H1 (cell line): ENCODE results near the gene NCKAP1.

Experiments
- ATF3 ChIP-seq: IDR thresholded peaks from 2 replicates; pipeline ENCODE4 v1.6.1; 2011; ENCODE audit warnings: low read depth, mild to moderate bottlenecking, low read length; ENCODE audit not compliant: insufficient read depth
- BRCA1 ChIP-seq: IDR thresholded peaks from 2 replicates; pipeline ENCODE4 v1.6.1; 2012; ENCODE audit warnings: low read depth, low read length, improper control_type of control experiment
- CTCF ChIP-seq, 3 experiments: IDR thresholded peaks; 1 replicate in 2 of 3; 2 replicates in 1 of 3; pipeline versions ENCODE4 v1.5.1 to v1.6.1; 2011; ENCODE audit warnings: low read length in 3 of 3, mild to moderate bottlenecking in 3 of 3, inconsistent platforms in 2 of 3, low read depth in 1 of 3, moderate library complexity in 1 of 3; ENCODE audit not compliant: insufficient read depth in 1 of 3; ENCODE audit errors: control extremely low read depth in 1 of 3
- JUN ChIP-seq: IDR thresholded peaks from 2 replicates; pipeline ENCODE4 v1.6.1; 2011; ENCODE audit warnings: low read depth, mild to moderate bottlenecking, improper control_type of control experiment, low read length
- KDM1A ChIP-seq: fragments of 200-600, 300-600 bp; sonication (generic); IDR thresholded peaks from 2 replicates; pipeline ENCODE4 v1.7.1; 2016; ENCODE audit warnings: mild to moderate bottlenecking, low read length, borderline replicate concordance
- MAFK ChIP-seq: IDR thresholded peaks from 2 replicates; pipeline ENCODE4 v1.6.1; 2012; ENCODE audit warnings: low read depth, mild to moderate bottlenecking, improper control_type of control experiment, low read length
- POLR2AphosphoS5 ChIP-seq: IDR thresholded peaks from 2 replicates; pipeline ENCODE4 v1.6.1; 2011; ENCODE audit warnings: low read depth, low read length
- SIN3A ChIP-seq, 2 experiments: IDR thresholded peaks in 1 of 2; conservative IDR thresholded peaks in 1 of 2; 2 replicates each; pipeline ENCODE4 v1.6.1; 2011 to 2012; ENCODE audit warnings: low read length in 2 of 2, improper control_type of control experiment in 1 of 2, low read depth in 1 of 2, mild to moderate bottlenecking in 1 of 2
- SP2 ChIP-seq: IDR thresholded peaks from 2 replicates; pipeline ENCODE4 v1.6.1; 2012; ENCODE audit warnings: mild to moderate bottlenecking, low read length, inconsistent platforms
- TF ChIP-seq, protein P1 (sequence below): IDR thresholded peaks from 2 replicates; pipeline ENCODE4 v1.6.1; 2011; ENCODE audit warnings: low read length, improper control_type of control experiment

DNA sequence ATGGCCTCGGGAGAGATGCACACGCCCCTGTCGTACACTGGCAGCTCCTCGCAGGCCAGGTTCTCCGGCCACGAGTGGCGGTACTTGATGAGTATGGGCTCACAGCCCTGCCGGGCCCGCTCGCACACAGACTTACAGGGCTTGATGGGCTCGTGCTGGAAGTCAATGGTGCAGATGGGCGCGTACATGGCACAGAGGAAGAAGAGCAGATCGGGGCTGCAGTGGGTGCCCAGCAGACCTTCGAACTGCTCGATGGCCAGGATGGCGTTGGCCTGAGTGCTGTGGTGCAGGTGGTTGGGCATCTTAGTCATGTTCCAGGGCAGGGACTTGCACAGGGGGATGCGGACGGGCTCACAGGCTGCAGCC, 172.2 kb downstream of the NCKAP1 start:
- TF ChIP-seq ATF3 (no peak), POLR2AphosphoS5 (no peak), BRCA1 (no peak), CTCF (IDR thresholded peaks at IDR 0.05; ENCODE audit: control extremely low read depth in 1 of 3, insufficient read depth in 1 of 3, low read depth in 1 of 3, low read length in 3 of 3) (no peak), KDM1A (no peak), SIN3A (conservative IDR thresholded peaks at IDR 0.05 in 1 of 2, IDR thresholded peaks at IDR 0.05 in 1 of 2; ENCODE audit: low read depth in 1 of 2, low read length in 2 of 2) (no peak; a peak in 1 of 4 replicates), SP2 (no peak), MAFK (no peak), JUN (no peak)
- TF ChIP-seq, protein P1, sequence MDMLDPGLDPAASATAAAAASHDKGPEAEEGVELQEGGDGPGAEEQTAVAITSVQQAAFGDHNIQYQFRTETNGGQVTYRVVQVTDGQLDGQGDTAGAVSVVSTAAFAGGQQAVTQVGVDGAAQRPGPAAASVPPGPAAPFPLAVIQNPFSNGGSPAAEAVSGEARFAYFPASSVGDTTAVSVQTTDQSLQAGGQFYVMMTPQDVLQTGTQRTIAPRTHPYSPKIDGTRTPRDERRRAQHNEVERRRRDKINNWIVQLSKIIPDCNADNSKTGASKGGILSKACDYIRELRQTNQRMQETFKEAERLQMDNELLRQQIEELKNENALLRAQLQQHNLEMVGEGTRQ = no peak
